Measurements from ENCODE around the gene ZBTB7C. TPM values are rescaled to one million over a fixed set of nuclear protein-coding genes. Genes with fewer than 3 reads are reported as not detected.

ZBTB7C gene
- polyA plus RNA-seq, 12 donors, result 2.5 to 12.5 (median 4.2) TPM; not detected in 1

GRCh38 chr18:48326901-48327675 is 82.1 kb downstream of the ZBTB7C start:
- no peak for DNase-seq

GRCh38 chr18:48325115-48325665 is 84.0 kb downstream of the ZBTB7C start:
- no peak for DNase-seq

- no peak for DNase-seq
Measured at GRCh38 chr18:48324651-48325050, 84.5 kb downstream of the ZBTB7C start.

GRCh38 chr18:48323151-48323550 is 86.0 kb downstream of the ZBTB7C start:
- DNase-seq, result no peak

- no peak for DNase-seq
Measured at GRCh38 chr18:48321536-48321935, 87.6 kb downstream of the ZBTB7C start.

- no peak for DNase-seq
Measured at GRCh38 chr18:48321121-48321520, 88.1 kb downstream of the ZBTB7C start.

- no peak for DNase-seq
Measured at GRCh38 chr18:48320639-48320945, 88.6 kb downstream of the ZBTB7C start.

GRCh38 chr18:48319801-48320638 is 89.2 kb downstream of the ZBTB7C start:
- no peak for DNase-seq

- DNase-seq, result no peak
Measured at GRCh38 chr18:48318436-48318835, 90.7 kb downstream of the ZBTB7C start.

GRCh38 chr18:48317781-48318381 is 91.3 kb downstream of the ZBTB7C start:
- DNase-seq, result no peak

- no peak for DNase-seq
Measured at GRCh38 chr18:48316177-48316576, 93.0 kb downstream of the ZBTB7C start.

GRCh38 chr18:48314690-48315089 is 94.5 kb downstream of the ZBTB7C start:
- no peak for DNase-seq

- no peak for DNase-seq
Measured at GRCh38 chr18:48313792-48314191, 95.4 kb downstream of the ZBTB7C start.

GRCh38 chr18:48312066-48312465 is 97.1 kb downstream of the ZBTB7C start:
- no peak for DNase-seq

GRCh38 chr18:48310999-48311398 is 98.2 kb downstream of the ZBTB7C start:
- no peak for DNase-seq

- no peak for DNase-seq
Measured at GRCh38 chr18:48310353-48310752, 98.8 kb downstream of the ZBTB7C start.

- DNase-seq, result no peak
Measured at GRCh38 chr18:48308755-48309575, 100.2 kb downstream of the ZBTB7C start.

- DNase-seq, result no peak
Measured at GRCh38 chr18:48308027-48308635, 101.1 kb downstream of the ZBTB7C start.

GRCh38 chr18:48306838-48307237 is 102.3 kb downstream of the ZBTB7C start:
- DNase-seq, result no peak

GRCh38 chr18:48304906-48305693 is 104.1 kb downstream of the ZBTB7C start:
- no peak for DNase-seq

Data from muscle of arm (tissue), 12 donors.